Brain pericyte (primary cell): Measurements from ENCODE around the gene KCNAB2.
"Not testable (repeated sequence)": the region's sequence is repeated elsewhere in the genome, so short reads cannot be mapped to it uniquely, and the experiment has no call there.

ENCODE experiments used
- DNase-seq: peaks from one replicate; pipeline ENCODE4 v3.0.0-alpha.2; 2012; ENCODE audit warnings: low read depth, low spot score

The KCNAB2 gene

DNA sequence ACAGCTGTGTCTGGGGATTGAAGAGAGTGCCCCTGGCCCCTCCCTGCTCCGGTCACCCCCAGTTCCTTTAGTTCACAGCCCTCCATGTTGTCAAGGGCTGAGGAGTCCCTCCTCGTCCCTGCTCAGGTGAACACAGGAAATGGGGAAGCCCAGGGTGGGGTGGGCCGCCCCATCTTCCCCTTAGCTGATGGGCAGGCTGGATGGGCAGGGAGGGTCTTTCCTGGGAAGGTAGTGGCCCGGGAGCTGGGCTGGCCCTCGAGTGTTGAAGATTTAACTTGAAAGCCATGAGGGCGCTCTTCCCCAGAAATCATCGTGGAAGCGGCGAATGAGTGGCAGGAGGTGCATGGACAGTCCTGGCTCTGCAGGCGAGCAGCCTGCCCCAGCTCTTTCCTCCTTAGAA lies 35.1 kb upstream of the KCNAB2 start:
- DNase-seq, result no peak

DNA sequence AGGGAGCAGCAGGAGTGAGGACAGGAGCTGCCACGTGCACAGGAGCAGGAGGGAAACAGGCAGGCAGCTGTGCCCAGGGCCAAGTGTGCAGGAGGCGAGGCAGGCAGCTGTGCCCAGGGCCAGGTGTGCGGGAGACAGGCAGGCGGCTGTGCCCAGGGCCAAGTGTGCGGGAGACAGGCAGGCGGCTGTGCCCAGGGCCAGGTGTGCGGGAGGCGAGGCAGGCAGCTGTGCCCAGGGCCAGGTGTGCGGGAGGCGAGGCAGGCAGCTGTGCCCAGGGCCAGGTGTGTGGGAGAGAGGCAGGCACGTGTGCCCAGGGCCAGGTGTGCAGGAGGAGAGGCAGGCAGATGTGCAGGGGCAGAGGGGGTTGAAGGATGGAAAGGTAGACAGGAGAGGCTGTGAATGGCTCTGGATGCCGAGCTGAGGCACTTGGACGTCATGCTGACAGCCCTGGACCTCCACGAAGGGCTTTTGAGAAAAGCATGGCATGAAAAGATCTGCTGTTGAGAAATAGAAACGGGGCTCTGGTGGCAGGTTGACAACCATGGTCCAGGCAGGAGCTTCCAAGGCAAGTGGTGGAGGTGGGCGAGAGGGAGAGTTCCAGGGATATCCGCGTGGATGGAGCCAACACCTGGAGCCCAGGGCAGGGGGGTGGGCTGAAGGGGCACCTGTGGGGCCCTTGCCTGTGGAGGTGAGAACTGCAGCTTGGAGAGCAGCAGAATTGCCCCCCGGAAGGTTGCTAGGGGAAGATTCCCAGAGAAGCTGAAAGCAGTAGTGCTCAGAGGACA lies 34.3 kb upstream of the KCNAB2 start:
- DNase-seq, result no peak

DNA sequence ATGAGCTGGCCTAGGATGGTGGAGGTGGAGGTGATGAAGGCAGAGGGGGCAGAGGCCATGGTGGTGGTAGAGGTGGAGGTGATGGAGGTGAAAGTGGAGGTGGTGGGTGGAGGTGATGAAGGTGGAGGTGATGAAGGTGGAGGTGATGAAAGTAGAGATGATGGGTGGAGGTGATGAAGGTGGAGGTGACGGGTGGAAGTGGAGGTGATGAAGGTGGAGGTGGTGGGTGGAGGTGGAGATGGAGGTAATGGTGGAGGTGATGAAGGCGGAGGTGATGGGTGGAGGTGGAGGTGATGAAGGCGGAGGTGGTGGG lies 33.8 kb upstream of the KCNAB2 start:
- no peak for DNase-seq

DNA sequence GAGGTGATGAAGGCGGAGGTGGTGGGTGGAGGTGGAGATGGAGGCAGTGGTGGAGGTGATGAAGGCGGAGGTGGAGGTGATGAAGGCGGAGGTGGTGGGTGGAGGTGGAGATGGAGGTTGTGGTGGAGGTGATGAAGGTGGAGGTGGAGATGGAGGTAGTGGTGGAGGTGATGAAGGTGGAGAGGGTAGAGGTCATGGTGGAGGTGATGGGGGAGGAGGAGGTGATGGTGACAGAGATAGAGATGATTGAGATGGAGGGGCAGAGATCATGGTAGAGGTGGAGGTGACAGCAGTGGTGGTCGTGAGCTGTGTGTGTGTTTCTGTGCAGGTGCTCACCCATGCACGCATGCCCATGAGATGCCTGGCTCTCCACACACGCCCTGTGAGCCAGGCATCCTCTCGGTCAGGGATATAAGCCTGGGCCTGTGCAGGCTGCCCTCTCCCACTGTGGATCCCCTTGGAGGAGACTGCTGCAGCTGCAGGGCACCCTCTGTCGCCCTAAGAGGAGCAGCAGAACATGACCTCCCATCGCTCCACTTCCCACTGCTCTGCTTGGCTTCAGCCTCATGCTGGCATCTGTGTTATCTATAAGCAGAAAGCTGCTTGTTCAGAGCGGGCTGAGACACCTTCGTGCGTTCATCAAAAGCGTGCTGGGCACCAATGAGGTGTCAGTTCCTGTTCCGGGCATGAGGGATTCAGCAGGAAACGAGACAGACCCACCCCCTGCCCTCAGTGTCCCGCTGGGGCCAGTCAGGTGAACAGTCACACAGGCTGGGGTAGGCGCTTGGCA lies 33.0 kb upstream of the KCNAB2 start:
- DNase-seq, result no peak

DNA sequence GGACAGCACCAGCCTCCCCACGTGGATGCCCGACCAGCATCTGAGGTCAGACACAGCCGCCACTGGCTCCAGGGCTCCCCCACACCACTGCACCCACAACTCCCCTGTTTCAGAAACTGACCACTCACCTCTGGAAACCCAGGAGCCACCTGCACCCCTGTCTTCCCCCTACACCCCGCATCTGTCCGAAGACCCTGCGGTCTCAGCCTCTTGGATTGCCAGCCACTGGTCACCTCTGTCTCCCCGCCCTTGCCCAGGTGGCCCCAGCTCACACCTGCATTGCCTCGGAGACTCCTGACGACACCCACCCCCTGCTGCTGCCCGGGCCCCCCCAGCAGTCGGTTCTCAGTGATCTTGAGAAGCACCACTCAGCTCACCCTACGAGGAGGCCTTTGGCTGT lies 32.2 kb upstream of the KCNAB2 start:
- DNase-seq, result no peak

DNA sequence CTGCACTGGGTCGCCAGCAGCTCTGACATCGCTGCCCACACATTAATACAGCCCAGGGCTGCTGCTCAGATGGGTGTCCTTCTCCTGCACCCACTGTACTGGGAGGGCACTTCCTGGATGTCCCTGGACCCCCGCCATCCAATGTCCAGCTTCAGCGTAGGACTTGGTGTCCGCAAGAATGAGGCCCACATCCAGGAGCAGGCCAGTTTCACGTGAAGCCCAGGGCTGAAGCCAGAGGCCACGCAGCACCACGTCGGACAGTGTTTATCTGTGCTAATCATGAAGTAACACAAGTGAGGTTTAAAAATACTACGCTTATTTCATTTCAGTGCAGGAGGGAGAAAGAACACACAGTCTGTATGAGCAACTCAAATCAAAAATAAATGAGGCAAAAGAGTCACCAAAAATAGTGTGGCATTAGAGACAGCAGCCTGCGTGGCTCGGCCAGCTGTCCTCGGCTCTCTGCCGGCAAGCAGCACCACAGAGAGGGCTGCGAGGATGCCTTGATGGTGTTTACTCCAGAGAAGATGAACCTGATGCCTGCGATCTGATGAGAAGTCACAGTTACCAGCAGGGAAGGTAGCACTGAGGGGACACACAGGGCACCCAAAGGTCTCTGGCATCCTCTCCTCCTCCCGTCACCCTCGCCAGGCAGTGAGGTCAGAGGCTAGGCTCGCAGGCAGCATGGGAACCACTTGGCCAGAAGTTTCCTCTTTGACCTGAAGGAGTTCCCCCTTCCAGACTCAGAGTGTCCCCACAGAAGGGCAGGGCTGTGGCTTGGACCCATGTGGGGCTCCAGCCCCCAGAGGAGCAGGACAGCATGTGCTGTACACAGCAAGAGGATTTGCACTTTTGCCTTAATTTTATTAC lies 31.3 kb upstream of the KCNAB2 start:
- no peak for DNase-seq

DNA sequence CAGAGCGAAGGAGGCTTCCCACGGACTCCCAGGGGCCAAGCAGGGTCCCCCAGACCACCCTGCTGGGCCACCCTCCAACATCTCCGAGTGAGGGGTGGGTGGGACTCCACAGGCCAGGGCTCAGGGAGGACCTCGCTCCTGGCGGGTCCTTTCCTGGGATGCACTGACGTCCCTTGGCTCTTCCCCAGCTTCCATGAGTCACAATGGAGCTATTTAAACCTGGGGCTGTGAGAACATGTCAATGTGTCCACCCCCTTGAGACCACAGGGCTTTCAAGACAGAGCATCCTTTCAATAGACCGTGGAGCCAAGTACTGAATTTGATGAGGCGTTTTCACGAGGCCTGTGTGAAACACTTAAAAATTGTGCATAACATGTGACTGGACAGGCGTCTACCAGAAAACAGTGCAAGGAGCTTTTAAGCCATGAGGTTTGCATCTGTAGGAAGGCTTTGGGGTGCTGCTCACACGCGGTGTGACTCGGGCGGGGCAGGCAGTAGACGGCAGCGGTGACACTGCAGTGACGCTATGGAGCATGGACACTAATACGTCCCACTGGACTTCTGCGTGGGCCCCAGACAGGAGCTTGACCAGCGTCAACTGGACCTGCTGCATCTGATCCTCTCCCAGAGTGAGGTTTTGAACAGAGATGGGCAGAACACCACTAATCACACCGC lies 29.4 kb upstream of the KCNAB2 start:
- DNase-seq, result no peak

DNA sequence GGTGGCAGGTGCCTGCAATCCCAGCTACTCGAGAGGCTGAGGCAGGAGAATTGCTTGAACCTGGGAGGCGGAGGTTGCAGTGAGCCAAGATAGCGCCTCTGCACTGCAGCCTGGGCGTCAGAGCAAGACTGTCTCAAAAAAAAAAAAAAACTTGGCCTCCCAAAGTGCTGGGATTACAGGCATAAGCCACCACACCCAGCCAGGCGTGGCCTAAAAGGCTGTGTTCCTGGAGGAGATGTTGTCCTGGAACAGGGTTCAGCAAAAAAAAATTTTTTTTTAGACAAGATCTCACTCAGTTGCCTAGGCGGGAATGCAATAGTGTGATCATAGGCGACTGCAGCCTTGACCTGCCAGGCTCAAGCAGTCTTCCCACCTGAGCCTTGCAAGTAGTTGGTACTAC lies 28.0 kb upstream of the KCNAB2 start:
- DNase-seq, result not testable (repeated sequence)

DNA sequence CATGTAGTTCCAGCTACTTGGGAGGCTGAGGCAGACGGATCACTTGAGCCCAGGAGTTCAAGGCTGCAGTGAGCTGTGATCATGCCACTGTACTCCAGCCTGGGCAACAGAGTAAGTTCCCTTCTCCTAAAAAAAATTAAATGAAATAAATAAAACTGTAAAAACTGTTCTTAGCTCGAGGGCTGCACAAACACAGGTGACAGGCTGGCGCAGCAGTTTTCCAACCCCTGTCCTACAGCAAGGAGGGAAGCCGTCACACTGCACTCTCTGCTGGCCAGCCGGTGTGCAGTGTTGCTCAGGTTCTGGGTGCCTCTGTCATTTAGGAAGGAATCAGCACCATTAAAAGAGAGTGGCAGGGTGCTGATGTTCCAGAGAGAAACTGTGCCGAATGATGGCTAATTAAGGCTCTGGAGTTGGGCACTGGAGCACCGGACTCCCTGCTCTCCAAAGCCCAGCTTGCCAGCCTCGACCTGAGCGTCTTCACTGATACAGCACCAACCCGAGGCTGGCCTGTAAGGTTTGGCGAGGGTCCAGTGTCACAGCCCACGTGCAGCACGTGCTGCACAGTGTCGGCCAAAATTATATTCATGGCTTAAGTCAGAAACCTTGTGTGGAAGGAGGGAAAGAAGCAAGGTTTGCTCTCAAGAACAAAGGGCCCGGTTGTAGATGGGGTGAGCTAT lies 26.4 kb upstream of the KCNAB2 start:
- DNase-seq, result no peak

DNA sequence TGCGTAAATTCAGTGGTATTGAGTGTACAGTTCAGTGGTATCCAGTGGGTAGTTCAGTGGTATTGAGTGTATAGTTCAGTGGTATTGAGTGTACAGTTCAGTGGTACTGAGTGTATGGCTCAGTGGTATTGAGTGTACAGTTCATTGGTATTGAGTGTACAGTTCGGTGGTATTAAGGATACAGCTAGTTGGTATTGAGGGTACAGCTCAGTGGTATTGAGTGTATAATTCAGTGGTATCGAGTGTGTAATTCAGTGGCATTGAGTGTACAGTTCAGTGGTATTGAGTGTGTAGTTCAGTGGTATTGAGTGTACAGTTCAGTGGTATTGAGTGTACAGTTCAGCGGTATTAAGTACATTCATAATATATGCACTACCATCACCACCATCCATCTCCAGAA lies 23.5 kb upstream of the KCNAB2 start:
- no peak for DNase-seq

DNA sequence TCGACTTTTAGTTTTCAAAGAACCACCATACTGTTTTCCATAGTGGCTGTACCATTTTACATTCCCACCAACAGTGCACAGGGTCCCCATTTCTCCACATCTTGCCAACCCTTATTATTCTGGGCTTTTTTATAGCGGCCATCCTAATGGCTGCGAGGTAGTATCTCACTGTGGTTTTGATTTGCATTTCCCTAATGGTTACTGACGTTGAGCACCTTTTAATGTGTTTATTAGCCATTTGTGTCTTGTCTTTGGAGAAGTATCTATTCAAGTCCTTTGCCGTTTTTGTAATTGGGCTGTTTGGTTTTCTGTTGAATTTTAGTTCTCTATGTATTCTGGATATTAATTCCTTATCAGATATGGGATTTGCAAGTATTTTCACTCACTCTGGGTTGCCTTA lies 22.3 kb upstream of the KCNAB2 start:
- DNase-seq, result no peak

DNA sequence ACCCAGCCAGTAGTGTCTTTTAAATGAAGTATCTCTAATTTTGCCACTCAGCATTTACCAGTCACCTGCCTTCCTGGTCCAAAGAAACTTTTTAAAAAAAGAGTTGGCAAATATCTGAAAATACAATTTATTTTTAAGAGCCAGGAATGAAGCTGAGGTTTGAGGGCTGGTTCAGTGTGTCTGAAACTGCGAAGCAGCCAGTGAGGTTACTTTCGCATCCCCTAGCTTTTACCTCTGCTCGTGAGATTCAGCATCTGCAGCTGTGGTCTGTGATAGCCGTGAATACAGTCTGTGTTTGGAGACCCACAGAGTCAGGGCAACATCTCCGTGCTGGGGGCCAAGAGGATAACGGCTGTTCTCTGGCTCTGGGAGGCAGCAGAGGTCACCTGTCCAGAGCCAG lies 21.3 kb upstream of the KCNAB2 start:
- DNase-seq, result no peak

DNA sequence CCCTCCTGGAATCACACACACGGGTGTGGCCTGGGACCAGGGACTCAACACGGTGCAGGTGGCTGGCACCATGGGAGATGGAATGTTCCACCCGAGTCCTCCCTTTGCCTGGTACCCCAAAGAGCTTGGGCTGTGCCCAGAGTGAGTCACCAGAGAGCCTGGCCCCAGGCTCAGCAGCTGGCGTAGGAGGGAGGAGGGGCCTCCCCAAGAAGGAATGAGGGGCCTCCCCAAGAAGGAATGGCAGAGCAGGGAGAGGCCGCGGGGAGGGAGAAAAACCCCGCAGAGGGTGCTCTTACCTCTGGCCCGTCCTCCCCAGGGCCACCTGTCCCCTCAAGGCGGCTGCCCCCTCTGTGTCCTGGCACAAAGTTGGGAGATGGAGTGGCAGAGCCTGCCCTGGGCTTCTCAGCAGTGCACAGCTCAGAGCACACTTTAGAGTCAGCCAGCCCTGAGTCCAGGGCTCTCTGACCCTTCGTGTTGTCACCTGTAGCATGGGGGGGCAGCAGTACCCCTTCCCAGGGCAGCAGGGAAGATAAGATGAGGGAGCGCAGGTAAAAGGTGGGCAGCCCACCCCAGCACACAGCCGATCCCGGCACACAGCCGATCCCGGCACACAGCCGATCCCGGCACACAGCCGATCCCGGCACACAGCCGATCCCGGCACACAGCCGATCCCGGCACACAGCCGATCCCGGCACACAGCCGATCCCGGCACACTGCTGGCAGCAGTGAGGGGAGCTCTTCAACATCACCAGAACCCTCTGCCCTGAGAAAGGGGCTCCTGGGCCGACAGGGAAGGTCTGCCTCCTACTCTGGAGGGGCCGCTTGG lies 20.2 kb upstream of the KCNAB2 start:
- no peak for DNase-seq

DNA sequence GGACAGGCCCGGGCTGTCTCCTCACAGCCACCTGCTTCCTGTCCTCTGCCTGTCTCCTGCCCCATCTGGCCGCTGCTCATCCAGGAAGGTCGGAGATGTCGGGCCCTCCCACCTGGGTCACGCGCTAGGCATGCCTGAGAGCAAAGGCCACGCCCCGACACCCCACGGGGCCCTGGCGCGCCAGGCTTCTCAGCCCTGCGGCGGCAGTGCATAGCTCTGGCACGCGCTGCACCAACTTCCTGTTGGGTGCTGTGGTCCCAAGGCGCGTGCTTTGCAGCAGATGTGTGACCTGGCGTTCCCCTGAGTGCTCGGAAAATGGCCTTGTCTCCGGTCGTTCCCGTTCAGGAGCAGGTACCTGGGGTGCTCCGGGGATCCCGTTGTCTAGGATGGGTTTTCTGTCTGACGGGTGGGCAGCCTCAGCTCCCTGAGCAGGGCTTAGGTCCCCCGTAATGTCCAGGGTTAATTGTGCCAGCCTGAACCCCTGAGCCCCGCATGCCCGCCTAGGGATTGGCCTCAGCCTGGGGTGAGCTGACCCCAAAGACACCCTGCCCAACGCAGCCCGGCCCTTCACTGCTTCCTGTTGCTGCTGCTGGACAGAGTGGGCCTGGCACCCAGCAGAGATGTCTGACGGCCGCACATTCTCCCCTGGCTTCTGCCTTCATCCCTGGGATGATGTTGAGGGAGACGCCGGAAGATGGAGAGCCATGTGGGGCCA lies 19.4 kb upstream of the KCNAB2 start:
- no peak for DNase-seq

DNA sequence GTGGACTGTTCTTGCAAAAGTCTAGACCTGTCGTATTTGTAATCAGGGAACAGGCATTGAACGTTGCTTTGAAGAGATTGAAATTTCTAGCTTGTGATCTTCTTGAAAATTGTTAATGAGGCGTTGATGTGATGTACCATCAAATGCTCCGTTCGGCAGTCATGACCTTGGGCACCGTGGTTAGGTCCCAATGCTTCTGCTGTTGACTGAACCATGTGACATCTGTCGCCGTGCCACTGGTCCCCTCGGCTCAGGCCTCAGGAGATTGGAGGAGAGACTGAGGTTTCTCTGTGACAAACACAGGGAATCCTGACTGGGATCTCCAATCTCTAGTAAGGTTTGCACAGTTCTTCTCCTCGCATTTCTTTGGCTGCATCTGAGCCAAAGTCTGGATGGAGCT lies 18.1 kb upstream of the KCNAB2 start:
- DNase-seq, result no peak

DNA sequence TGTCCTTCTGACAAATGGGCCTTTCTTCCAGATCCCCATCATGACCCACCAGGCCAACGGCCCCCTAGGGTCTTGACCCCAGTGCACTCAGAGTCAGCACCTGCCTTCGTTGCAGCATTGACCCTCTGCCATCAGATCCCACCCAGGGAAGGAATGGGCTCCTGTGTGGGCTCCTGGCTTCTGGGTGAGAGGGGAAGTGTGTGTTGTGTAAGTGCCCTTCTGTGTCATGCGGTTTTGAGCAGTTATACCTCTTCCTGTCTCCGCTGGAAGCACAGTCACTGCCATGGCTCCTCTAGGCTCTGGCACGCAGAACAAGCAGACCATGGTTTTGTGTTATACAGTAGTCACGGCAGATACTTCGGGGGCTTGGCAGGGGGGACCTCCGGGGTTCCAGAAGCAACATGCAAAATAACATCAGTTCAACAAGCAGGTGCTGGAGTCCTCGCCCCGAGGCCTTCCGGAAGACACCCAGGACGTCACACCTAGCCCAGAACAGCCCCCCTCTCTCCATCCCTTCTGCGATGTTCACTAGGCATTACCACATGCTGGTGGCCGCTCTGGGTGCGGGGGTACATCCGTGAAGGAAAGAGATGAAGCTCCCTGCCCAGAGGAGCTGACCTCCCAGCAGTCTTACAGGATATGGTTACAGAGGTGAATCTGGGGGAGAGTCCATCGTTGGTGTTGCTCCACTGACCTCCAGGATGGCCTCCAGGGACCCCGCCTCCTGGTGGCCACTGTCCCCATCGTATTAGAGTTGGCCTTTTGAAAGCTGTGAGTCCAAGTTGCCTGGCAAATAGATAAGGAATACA lies 17.4 kb upstream of the KCNAB2 start:
- DNase-seq, result no peak

DNA sequence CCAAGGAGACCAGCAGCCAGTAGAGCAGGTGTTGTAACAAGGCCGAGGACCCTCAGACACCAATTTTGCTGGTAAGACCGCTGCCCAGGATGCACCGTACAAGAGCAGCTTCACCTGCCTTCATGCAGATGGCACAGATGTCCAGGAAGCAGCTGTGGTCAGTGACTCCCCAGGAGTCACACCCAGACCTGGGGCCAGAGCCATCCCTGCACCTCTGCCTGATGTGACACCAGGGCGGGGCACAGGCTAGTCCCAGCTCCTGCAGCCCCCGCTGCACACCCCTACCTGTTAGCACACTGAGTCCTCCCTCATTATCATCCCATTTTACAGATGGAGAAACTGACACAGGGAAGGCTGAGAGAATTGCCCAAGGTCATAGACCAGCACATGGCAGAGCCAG lies 16.3 kb upstream of the KCNAB2 start:
- DNase-seq, result no peak

DNA sequence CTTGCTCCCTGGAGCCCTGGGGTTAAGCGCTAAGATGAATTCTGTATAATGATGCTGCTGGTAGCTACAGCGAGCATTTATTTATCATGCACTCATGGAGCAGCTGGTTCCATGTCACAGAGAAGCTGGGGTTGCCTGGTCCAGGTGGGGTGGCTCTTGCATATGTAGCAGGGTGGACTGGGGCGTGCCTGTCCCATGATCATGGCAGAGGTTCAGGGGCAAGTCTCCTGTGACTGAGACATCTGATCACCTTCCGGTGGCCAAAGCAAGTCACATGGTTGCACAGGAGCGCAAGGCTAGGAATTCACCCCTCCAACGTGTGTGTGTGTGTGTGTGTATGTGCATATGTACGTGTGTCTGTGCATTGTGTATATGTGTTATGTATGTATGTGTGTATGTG lies 15.6 kb upstream of the KCNAB2 start:
- no peak for DNase-seq
